ENCODE measurements around the gene WSCD1.

Gene WSCD1

GRCh38 chr17:6090253-6090652, 20.1 kb downstream of the WSCD1 start:
- H3K27me3 ChIP-seq (ENCODE audit: control insufficient read depth in 1 of 2, insufficient read depth in 2 of 2, low read length in 2 of 2) = no peaks in the 10 kb centered on the region
- no peaks in the 10 kb centered on the region for H3K36me3 ChIP-seq (ENCODE audit: insufficient read depth, low read length)
- no peaks in the 10 kb centered on the region for H3K4me1 ChIP-seq (ENCODE audit: insufficient read depth, low read length)
- no peak overlapping the region for H3K4me3 ChIP-seq (ENCODE audit: low read depth in 1 of 2, low read length in 2 of 2)
- no peak overlapping the region for H3K9ac ChIP-seq (ENCODE audit: low read length)
- H3K9me3 ChIP-seq (ENCODE audit: low read length) = no peaks in the 10 kb centered on the region
- no peak overlapping the region for H3K27ac ChIP-seq (ENCODE audit: low read depth, low read length)

GRCh38 chr17:6092182-6092902, 22.2 kb downstream of the WSCD1 start:
- Histone ChIP-seq H3K9ac (ENCODE audit: low read length) (no peak overlapping the region), H3K4me1 (ENCODE audit: insufficient read depth, low read length) (no peaks in the 10 kb centered on the region), H3K27ac (ENCODE audit: low read depth, low read length) (no peak overlapping the region), H3K9me3 (ENCODE audit: low read length) (no peaks in the 10 kb centered on the region), H3K27me3 (ENCODE audit: control insufficient read depth in 1 of 2, insufficient read depth in 2 of 2, low read length in 2 of 2) (no peaks in the 10 kb centered on the region), H3K4me3 (ENCODE audit: low read depth in 1 of 2, low read length in 2 of 2) (no peak overlapping the region), H3K36me3 (ENCODE audit: insufficient read depth, low read length) (no peaks in the 10 kb centered on the region)

GRCh38 chr17:6092903-6093468, 22.8 kb downstream of the WSCD1 start:
- no peaks in the 10 kb centered on the region for H3K4me1 ChIP-seq (ENCODE audit: insufficient read depth, low read length)
- H3K36me3 ChIP-seq (ENCODE audit: insufficient read depth, low read length) = no peaks in the 10 kb centered on the region

GRCh38 chr17:6094453-6094852, 24.3 kb downstream of the WSCD1 start:
- Histone ChIP-seq H3K27me3 (ENCODE audit: control insufficient read depth in 1 of 2, insufficient read depth in 2 of 2, low read length in 2 of 2) (no peaks in the 10 kb centered on the region), H3K4me3 (ENCODE audit: low read depth in 1 of 2, low read length in 2 of 2) (no peak overlapping the region), H3K9ac (ENCODE audit: low read length) (no peak overlapping the region), H3K4me1 (ENCODE audit: insufficient read depth, low read length) (no peaks in the 10 kb centered on the region), H3K36me3 (ENCODE audit: insufficient read depth, low read length) (no peaks in the 10 kb centered on the region), H3K27ac (ENCODE audit: low read depth, low read length) (no peak overlapping the region), H3K9me3 (ENCODE audit: low read length) (no peaks in the 10 kb centered on the region)

More at GRCh38 chr17:6092903-6093468, 22.8 kb downstream of the WSCD1 start:
- Histone ChIP-seq H3K4me3 (ENCODE audit: low read depth in 1 of 2, low read length in 2 of 2) (no peak overlapping the region), H3K9me3 (ENCODE audit: low read length) (no peaks in the 10 kb centered on the region), H3K27ac (ENCODE audit: low read depth, low read length) (no peak overlapping the region), H3K9ac (ENCODE audit: low read length) (no peak overlapping the region), H3K27me3 (ENCODE audit: control insufficient read depth in 1 of 2, insufficient read depth in 2 of 2, low read length in 2 of 2) (no peaks in the 10 kb centered on the region)

GRCh38 chr17:6094926-6095325, 24.7 kb downstream of the WSCD1 start:
- no peak overlapping the region for H3K9ac ChIP-seq (ENCODE audit: low read length)
- H3K4me3 ChIP-seq (ENCODE audit: low read depth in 1 of 2, low read length in 2 of 2) = no peak overlapping the region
- no peak overlapping the region for H3K27ac ChIP-seq (ENCODE audit: low read depth, low read length)
- H3K27me3 ChIP-seq (ENCODE audit: control insufficient read depth in 1 of 2, insufficient read depth in 2 of 2, low read length in 2 of 2) = no peaks in the 10 kb centered on the region
- H3K4me1 ChIP-seq (ENCODE audit: insufficient read depth, low read length) = no peaks in the 10 kb centered on the region
- no peaks in the 10 kb centered on the region for H3K9me3 ChIP-seq (ENCODE audit: low read length)
- no peaks in the 10 kb centered on the region for H3K36me3 ChIP-seq (ENCODE audit: insufficient read depth, low read length)

- H3K4me1 ChIP-seq (ENCODE audit: insufficient read depth, low read length) = no peaks in the 10 kb centered on the region
- H3K27me3 ChIP-seq (ENCODE audit: control insufficient read depth in 1 of 2, insufficient read depth in 2 of 2, low read length in 2 of 2) = no peaks in the 10 kb centered on the region
- no peak overlapping the region for H3K4me3 ChIP-seq (ENCODE audit: low read depth in 1 of 2, low read length in 2 of 2)
- no peaks in the 10 kb centered on the region for H3K36me3 ChIP-seq (ENCODE audit: insufficient read depth, low read length)
- H3K9ac ChIP-seq (ENCODE audit: low read length) = no peak overlapping the region
- no peaks in the 10 kb centered on the region for H3K9me3 ChIP-seq (ENCODE audit: low read length)
- H3K27ac ChIP-seq (ENCODE audit: low read depth, low read length) = no peak overlapping the region
Observed at GRCh38 chr17:6095501-6095900, 25.3 kb downstream of the WSCD1 start.

- no peak overlapping the region for H3K4me3 ChIP-seq (ENCODE audit: low read depth in 1 of 2, low read length in 2 of 2)
- H3K36me3 ChIP-seq (ENCODE audit: insufficient read depth, low read length) = no peaks in the 10 kb centered on the region
- no peak overlapping the region for H3K27ac ChIP-seq (ENCODE audit: low read depth, low read length)
Observed at GRCh38 chr17:6096201-6097004, 26.2 kb downstream of the WSCD1 start.

GRCh38 chr17:6097005-6097279, 26.8 kb downstream of the WSCD1 start:
- no peaks in the 10 kb centered on the region for H3K9me3 ChIP-seq (ENCODE audit: low read length)
- H3K4me3 ChIP-seq (ENCODE audit: low read depth in 1 of 2, low read length in 2 of 2) = no peak overlapping the region
- H3K36me3 ChIP-seq (ENCODE audit: insufficient read depth, low read length) = no peaks in the 10 kb centered on the region
- H3K9ac ChIP-seq (ENCODE audit: low read length) = no peak overlapping the region
- H3K27me3 ChIP-seq (ENCODE audit: control insufficient read depth in 1 of 2, insufficient read depth in 2 of 2, low read length in 2 of 2) = no peaks in the 10 kb centered on the region
- no peaks in the 10 kb centered on the region for H3K4me1 ChIP-seq (ENCODE audit: insufficient read depth, low read length)
- H3K27ac ChIP-seq (ENCODE audit: low read depth, low read length) = no peak overlapping the region

More at GRCh38 chr17:6096201-6097004, 26.2 kb downstream of the WSCD1 start:
- H3K9ac ChIP-seq (ENCODE audit: low read length) = no peak overlapping the region
- H3K4me1 ChIP-seq (ENCODE audit: insufficient read depth, low read length) = no peaks in the 10 kb centered on the region
- no peaks in the 10 kb centered on the region for H3K9me3 ChIP-seq (ENCODE audit: low read length)
- no peaks in the 10 kb centered on the region for H3K27me3 ChIP-seq (ENCODE audit: control insufficient read depth in 1 of 2, insufficient read depth in 2 of 2, low read length in 2 of 2)

GRCh38 chr17:6098050-6098822, 28.1 kb downstream of the WSCD1 start:
- H3K9ac ChIP-seq (ENCODE audit: low read length) = no peak overlapping the region
- no peaks in the 10 kb centered on the region for H3K36me3 ChIP-seq (ENCODE audit: insufficient read depth, low read length)
- no peaks in the 10 kb centered on the region for H3K9me3 ChIP-seq (ENCODE audit: low read length)
- no peaks in the 10 kb centered on the region for H3K27me3 ChIP-seq (ENCODE audit: control insufficient read depth in 1 of 2, insufficient read depth in 2 of 2, low read length in 2 of 2)
- no peaks in the 10 kb centered on the region for H3K4me1 ChIP-seq (ENCODE audit: insufficient read depth, low read length)
- H3K4me3 ChIP-seq (ENCODE audit: low read depth in 1 of 2, low read length in 2 of 2) = no peak overlapping the region
- H3K27ac ChIP-seq (ENCODE audit: low read depth, low read length) = no peak overlapping the region

GRCh38 chr17:6098823-6099180, 28.6 kb downstream of the WSCD1 start:
- Histone ChIP-seq H3K27ac (ENCODE audit: low read depth, low read length) (no peak overlapping the region), H3K27me3 (ENCODE audit: control insufficient read depth in 1 of 2, insufficient read depth in 2 of 2, low read length in 2 of 2) (no peaks in the 10 kb centered on the region), H3K9me3 (ENCODE audit: low read length) (no peaks in the 10 kb centered on the region), H3K4me1 (ENCODE audit: insufficient read depth, low read length) (no peaks in the 10 kb centered on the region), H3K9ac (ENCODE audit: low read length) (no peak overlapping the region), H3K36me3 (ENCODE audit: insufficient read depth, low read length) (no peaks in the 10 kb centered on the region), H3K4me3 (ENCODE audit: low read depth in 1 of 2, low read length in 2 of 2) (no peak overlapping the region)

- H3K4me1 ChIP-seq (ENCODE audit: insufficient read depth, low read length) = no peaks in the 10 kb centered on the region
- H3K9me3 ChIP-seq (ENCODE audit: low read length) = no peaks in the 10 kb centered on the region
- H3K36me3 ChIP-seq (ENCODE audit: insufficient read depth, low read length) = no peaks in the 10 kb centered on the region
- no peak overlapping the region for H3K27ac ChIP-seq (ENCODE audit: low read depth, low read length)
- no peak overlapping the region for H3K4me3 ChIP-seq (ENCODE audit: low read depth in 1 of 2, low read length in 2 of 2)
- no peak overlapping the region for H3K9ac ChIP-seq (ENCODE audit: low read length)
- no peaks in the 10 kb centered on the region for H3K27me3 ChIP-seq (ENCODE audit: control insufficient read depth in 1 of 2, insufficient read depth in 2 of 2, low read length in 2 of 2)
Observed at GRCh38 chr17:6099492-6099891, 29.3 kb downstream of the WSCD1 start.

Data from muscle layer of colon (tissue), 2 donors.